Measurements from ENCODE around the gene C14orf39.

C14orf39 gene

GRCh38 chr14:60485598-60486251, at the start of gene C14orf39:
Gene C14orf39, minus strand, starts transcription at chr14:60486063. Its CDS starts 985 bp downstream, at chr14:60485078.
- no peak for DNase-seq

DNA sequence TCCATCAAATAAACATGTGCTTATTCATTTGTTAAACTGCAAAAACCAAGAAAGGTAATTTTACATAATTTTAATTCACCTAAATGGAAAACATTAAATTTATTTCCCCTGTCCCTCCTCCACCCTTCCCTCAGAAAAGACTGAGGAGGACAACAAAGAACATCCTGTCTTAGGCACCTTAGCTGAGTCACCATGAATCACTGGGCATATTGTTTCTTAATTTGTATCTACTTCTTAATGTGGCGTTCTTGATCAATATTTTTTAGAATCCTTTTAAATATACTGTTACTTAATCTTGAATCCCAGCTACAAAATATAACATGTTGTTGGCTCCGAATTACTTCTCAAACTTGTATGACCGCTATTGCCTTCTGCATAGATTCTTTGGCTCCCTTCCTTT, 46.6 kb upstream of the C14orf39 start:
- no peak for DNase-seq

- no peak for DNase-seq
These were observed 29.8 kb upstream of the C14orf39 start for GRCh38 chr14:60515511-60516289.

DNA sequence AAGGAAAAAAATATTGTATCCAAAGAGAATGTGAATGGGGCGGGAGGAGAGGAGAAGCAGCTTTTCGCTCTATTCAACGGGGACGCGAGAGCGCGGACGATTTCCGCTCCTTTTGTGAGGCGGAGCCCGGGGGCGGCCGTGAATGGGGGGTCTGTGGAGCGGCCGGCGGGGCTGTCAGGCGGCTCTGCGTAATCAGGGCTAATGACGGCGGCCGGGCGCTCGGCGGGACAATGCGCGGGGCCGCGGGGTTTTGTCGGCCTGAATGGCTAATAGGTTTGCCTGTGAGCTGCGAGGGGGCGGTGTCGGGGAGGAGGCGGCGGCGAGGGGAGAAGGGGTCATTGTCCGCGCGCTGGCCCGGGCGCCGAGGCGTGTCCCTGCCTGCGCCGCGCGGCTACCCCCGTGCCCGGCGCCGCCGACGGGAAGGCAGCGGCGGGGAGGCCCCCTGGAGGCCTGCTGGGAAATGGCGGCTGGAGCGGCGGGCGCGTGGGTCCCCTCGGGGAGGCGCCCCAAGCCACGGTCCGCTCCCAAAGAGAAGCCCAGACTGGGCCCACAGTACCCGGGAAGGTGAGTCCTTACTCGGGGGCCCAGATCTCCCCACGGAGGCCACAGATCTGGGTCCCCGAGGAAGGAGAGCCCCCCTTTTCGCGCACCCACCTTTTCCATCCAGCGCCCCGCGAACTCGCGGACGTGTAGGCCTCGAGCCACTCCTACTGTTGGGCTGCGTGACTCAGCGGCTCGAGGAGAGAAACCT, 29.1 kb upstream of the C14orf39 start:
- DNase-seq = no peak

DNA sequence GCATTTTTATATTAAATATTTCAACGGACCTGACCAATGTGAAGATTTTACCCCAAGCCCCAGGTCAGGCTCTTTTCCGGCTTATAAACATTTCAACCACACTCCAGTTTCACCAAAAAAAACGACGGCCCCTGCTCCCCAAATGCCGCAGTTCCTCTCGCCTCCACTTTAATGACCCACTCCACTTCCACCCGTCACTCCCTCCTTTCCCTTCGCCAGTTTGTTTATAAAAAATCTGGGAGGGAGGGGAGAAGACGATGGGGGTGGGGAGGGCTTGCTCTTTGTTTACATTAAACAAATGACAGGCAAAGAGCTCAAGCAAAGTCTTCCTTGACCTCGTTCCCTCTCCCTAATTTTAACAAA, 28.5 kb upstream of the C14orf39 start:
- no peak for DNase-seq

GRCh38 chr14:60512973-60513571, 27.2 kb upstream of the C14orf39 start:
- no peak for DNase-seq

- no peak for DNase-seq
These were observed 26.3 kb upstream of the C14orf39 start for GRCh38 chr14:60512126-60512525.

- DNase-seq = no peak
These were observed 25.2 kb upstream of the C14orf39 start for GRCh38 chr14:60510951-60511599.

DNA sequence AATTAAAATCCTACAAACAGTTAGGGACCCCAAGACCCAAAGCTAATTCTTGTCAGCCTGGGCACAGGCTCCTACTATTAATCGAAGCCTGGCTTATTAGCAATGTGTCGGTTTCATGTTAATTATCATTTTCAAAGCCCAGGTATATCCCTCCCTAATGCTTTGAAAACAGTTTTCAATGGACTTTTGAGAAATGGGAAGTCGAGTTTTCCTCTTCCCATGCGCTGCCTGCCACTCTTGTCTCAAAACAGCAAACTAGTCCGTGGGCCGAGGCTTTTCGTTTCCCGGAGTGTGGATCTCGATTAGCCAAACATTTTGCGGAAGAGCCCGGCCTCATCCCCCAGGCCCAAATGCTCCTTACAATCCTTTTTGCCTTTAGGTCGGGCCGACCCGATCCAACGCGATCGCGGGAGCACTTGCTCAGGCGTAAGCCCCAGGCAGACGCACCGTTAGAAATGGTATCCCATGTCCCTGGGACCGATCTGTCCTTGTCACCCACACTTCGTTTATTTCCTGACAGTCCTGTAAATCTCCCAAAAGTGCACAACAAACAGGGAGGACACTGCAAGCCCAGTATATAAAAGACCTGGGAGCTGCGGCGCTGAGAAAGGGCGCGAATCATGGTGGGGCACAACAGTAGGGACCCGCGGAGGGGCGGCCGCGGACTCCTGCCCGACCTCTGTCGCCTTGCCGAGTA, 24.5 kb upstream of the C14orf39 start:
- no peak for DNase-seq

GRCh38 chr14:60509438-60510253, 23.8 kb upstream of the C14orf39 start:
- DNase-seq = no peak

GRCh38 chr14:60508707-60509437, 23.0 kb upstream of the C14orf39 start, which contains the start of gene SIX6:
Gene SIX6, plus strand, starts transcription at chr14:60509146. Its CDS starts 253 bp downstream, at chr14:60509399.
- DNase-seq = no peak

- no peak for DNase-seq
These were observed 22.5 kb upstream of the C14orf39 start for GRCh38 chr14:60508363-60508706.

DNA sequence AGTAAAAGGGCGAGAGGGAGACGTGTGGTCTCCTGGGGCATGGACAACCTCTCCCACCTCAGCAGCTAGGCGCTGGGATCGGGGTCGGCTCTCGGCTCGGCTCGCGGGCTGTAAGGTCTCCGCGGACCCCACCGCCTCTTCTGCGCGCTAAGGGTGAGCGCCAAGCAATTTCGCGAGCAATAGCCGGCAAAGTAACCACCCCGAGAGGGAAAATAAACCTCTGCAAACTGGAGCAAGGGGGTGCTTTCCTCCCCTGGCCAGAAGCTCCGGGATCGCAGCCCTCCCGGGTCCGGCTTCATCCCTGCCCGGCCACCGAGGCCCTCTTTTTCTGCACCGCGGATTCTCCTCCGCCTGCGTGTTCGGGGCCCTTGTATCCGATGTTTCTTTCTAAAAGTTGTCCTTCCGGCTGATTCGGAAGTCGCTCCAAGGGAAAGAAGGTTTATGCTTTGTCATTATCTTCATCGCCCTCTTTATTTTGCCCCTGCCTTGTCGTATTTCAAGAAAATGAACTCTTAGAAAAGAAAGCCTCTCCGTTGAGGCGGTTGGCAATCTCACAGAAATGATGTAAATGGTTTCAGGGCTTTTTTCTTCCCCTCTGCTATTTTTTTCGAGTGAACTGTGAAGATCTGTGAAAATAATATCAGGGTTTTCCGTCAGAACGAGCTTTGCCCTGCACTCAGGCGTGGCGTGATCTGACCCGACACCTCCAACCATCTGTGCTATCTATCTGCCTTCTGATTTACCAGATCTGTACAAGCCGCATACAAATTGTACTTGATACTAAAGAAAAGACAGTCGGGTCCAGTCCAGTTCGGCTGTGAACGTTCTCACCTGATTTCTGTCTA, 21.3 kb upstream of the C14orf39 start:
- DNase-seq = no peak

DNA sequence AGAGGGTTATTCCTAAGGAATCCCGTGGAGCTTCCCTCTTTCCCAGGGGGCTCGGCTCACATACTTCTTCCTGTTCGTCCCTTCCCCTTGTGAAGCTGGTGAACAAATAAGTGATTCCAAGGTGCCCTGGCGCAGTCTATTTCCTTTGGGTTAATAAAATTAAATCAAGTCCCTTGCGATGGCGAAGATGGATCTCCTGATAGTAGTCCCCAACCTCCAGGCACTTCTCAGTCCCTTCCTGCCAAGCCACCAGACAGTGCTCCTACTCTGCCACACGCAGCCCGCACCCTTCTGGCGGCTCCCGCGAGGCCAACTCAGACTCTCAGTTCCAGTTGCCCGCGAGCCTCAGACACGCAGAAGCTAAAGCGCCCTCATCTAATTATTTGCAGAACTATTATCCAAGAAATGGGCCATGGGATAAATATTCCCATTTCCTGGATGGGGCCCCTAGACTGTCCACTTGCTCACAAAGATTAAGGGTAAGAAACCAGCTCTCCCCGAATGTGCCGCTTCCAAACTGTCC, 20.7 kb upstream of the C14orf39 start:
- DNase-seq = no peak

- DNase-seq = no peak
These were observed 20.1 kb upstream of the C14orf39 start for GRCh38 chr14:60506010-60506409.

GRCh38 chr14:60505448-60505847, 19.6 kb upstream of the C14orf39 start:
- no peak for DNase-seq

DNA sequence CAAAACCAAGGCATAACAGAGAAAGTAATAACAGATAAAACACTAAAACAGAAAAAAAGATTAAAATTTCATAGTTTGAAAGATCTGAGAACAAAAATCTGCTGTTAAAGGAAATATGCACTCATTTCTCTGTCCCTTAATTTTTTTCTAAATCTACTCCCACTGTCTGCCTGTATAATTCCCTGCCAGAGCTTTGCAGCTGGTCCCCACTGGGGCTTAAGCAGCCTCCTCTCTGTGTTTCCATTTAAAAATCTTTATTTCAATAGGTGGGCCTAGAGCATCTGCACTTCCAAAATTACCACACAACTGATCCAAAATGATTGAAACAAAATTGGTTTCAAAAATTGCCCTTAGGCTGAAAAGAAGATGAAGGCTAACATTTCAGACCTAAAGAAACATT, 16.7 kb upstream of the C14orf39 start:
- no peak for DNase-seq

GRCh38 chr14:60495946-60496345, 10.1 kb upstream of the C14orf39 start:
- DNase-seq = no peak

GRCh38 chr14:60490270-60490669, 4.4 kb upstream of the C14orf39 start:
- no peak for DNase-seq

Measured in CD4-positive, alpha-beta T cell treated with Interleukin-17A for 4 hours (primary cell).